Stimulated activated CD8-positive, alpha-beta memory T cell treated with anti-CD3 and anti-CD28 coated beads, Interleukin-2, amount 100 ng/mL, for 1 hour (primary cell): Measurements from ENCODE around the gene PHF19.

Experiments
- DNase-seq, 2 donors: peaks; one replicate each; pipeline ENCODE4 v3.0.0-alpha.2; 2020; ENCODE audit warnings: low read depth in 2 of 2

PHF19 gene

GRCh38 chr9:120873512-120873911, 3.5 kb downstream of the PHF19 start:
- DNase-seq, result no peak

- no peak for DNase-seq
Observed at GRCh38 chr9:120872791-120873502, 4.0 kb downstream of the PHF19 start.

GRCh38 chr9:120870206-120870605, 6.8 kb downstream of the PHF19 start:
- no peak for DNase-seq

- DNase-seq, result no peak
Observed at GRCh38 chr9:120869726-120870125, 7.3 kb downstream of the PHF19 start.

DNA sequence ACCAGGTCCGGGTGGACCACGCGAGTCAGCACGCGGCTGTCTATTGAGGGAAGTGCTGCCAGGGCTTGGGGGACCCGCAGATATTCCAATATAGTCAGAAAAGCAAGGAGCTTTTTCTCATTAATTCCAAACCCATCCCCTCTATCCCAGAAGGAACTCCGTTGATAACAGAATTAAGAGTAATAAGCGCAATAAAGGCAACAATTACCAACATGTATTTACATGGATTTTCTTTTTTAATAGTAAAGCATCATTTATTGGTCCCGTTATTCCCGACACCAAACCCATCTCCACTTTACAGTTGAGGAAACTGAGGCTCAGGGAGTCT, 7.7 kb downstream of the PHF19 start:
- DNase-seq, result no peak

GRCh38 chr9:120868676-120869359, 8.2 kb downstream of the PHF19 start:
- peak; percentile 94 to 98 for DNase-seq

- DNase-seq, result no peak
Observed at GRCh38 chr9:120868339-120868675, 8.7 kb downstream of the PHF19 start.

GRCh38 chr9:120867676-120868338, 9.2 kb downstream of the PHF19 start:
- no peak for DNase-seq

DNA sequence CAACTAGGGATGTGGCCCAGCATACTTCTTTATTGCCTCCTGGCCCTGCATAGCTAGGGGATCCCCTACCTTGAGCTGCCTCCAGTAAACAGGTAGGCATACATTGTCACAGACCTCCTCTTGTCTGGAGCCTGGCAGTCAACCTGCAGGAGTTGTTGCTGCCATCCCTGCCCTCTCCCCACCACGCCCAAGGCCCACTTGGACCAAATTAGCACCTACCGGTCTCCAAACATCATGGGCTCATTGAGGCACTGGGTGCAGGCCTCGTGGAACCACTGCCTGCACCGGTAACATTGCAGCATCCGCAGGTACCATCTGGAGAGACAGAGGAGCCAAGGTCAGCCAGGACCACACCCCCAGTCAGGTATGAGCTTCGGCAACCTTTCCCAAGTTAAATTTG, 10.3 kb downstream of the PHF19 start:
- no peak for DNase-seq

DNA sequence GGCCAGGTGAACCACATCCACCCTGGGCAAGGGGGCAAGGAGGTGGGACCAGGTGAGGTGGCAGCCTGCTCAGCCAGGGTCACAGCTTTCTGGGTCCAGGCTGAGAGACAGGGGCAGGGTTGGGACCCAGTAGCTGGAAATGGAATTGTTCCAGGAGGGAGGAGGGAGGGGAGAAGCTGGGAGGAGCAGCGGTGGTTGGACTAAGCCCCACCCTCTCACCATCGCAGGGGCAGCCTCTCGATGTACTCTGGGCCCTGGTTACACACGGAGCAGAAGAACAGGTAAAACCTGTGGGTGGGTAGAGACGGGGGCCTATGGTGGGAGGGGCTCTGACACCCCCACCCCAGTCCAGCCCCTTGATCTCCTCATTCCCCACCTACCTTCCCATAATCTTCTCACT, 11.2 kb downstream of the PHF19 start:
- DNase-seq, result no peak

- DNase-seq, result no peak
Observed at GRCh38 chr9:120865176-120865575, 11.8 kb downstream of the PHF19 start.

DNA sequence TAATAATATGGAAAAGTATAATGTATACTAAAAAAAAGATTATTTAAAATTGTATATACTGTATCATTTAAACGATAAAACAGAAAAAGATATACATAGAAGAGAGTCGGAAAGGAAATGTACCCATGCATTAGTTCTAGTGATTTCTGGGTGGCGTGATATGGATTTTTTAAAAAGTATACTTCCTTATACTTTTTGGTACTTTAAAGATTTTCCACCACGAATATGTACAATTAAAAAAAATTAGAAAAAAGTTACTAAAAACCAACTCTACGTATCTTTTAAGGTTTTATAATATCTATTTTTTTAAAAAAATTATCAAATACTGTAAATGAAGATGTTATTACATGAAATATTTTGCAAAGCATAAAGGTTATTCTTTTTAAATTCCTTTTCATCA, 12.3 kb downstream of the PHF19 start:
- DNase-seq, result no peak

DNA sequence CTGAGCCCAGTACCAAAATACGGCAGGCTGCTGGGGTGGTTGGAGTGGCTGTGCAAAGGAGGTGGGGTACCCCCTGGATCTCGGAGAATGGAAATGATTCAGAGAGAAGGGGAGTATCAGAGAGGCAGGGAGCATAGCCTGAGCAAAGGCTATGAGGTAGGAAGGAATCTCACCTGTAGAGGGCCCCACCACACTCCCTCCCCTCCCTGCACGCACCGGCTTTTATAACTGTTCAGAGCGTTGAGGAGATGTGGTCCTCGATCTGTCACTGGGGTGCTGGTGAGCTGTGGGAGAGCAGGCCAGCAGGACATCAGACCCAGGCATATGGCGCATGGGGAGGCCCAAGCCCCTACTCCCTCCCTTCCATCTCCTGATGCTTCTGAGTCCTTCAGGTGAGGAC, 13.2 kb downstream of the PHF19 start:
- DNase-seq, result no peak

DNA sequence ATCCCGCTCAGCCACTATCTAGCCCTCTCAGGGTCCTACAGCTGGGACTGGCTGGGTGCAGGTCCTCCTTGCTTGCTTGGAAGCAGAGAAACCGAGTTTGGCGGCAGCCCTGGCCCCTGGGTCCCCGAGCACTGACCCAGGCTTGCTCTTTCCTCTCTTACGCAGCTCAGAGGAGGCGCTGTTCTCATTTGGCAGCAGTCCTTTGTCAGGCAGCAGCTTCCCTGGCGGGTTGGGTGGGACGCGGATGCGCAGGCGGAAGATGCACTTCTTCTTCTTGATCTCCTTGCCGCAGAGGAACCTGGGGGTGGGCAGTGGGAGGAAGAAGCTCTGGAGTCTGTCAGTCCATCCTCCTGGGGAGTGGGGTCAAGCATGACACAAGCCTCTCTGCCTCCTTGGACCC, 14.5 kb downstream of the PHF19 start:
- no peak for DNase-seq

DNA sequence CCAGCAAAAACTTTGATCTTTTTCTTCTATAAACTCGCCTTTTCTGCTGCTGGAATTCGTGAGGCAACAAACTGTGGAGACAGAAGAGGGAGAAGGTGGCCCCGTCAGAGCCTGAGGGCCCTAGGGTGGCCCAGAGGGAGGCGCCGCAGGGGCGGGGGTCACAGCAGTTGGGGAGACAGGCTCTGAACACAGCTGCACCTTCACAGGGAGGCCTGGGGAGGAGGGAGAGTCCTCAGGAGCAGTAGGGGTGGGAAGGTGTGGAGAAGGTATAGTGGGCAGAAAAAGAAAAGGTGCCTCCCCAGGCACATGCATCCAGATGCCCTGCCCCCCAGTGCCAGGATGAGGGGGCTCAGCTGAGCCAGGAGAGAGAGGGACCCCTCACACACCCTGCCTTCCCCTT, 15.1 kb downstream of the PHF19 start:
- DNase-seq, result no peak

- no peak for DNase-seq
Observed at GRCh38 chr9:120860083-120860482, 16.9 kb downstream of the PHF19 start.

DNA sequence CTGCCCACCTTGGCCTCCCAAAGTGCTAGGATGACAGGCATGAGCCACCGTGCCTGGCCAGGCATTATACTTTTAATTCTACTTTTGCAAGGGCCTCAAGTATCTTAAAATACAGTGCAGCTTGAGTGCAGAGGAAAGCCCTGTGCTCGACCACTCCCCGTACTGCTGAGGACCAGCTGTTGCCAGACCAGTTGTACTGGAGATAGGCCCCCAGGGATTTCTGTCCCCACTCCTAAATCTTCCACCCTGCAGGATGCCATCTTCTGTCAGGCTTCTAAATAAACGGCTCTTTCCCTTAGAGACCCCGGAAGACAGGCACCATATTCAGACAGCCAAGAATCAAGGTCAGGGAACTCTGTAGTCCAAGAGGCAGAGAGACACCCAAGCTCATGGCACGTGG, 17.6 kb downstream of the PHF19 start:
- DNase-seq, result no peak

- no peak for DNase-seq
Observed at GRCh38 chr9:120857902-120858301, 19.1 kb downstream of the PHF19 start.

DNA sequence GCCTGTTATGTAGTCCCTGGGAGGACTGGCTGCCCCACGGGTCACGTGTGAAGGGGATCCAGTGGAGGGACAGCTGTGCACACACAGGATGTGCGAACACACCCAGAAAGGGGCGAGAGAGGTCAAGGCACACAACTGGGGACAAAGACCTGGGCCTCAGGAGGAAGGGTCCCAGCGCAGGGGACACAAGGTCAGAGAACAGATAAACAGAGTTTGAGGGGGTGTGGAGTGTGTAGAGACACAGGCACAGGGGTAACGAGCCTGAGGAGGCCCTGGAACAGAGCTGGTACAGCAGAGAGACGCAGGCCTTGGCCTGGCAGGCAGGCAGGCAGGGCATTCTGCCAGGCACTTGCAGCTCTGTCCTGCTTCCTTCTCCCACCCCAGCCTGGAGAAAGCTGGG, 19.5 kb downstream of the PHF19 start:
- no peak for DNase-seq

DNA sequence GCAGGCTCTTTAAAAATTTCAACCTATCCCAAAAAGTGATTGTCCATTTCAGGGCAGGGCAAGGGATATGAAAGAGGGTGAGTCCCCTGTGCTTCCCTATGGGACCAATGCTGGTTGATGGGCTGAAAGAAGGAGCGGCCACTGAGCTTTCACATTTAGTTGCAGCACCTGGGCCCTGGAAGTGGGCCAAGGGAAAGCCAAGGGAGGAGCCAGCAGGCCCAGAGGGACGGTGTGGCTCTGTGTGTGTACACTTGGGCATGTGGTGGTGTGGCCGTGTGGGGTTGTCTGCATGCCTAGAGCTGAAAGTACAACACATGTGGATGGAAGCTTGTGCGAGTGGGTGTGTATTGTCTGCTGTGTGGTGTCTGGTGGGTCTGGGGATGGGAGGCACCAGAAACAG, 20.3 kb downstream of the PHF19 start:
- DNase-seq, result no peak

- no peak for DNase-seq
Observed at GRCh38 chr9:120855827-120856670, 20.9 kb downstream of the PHF19 start.

DNA sequence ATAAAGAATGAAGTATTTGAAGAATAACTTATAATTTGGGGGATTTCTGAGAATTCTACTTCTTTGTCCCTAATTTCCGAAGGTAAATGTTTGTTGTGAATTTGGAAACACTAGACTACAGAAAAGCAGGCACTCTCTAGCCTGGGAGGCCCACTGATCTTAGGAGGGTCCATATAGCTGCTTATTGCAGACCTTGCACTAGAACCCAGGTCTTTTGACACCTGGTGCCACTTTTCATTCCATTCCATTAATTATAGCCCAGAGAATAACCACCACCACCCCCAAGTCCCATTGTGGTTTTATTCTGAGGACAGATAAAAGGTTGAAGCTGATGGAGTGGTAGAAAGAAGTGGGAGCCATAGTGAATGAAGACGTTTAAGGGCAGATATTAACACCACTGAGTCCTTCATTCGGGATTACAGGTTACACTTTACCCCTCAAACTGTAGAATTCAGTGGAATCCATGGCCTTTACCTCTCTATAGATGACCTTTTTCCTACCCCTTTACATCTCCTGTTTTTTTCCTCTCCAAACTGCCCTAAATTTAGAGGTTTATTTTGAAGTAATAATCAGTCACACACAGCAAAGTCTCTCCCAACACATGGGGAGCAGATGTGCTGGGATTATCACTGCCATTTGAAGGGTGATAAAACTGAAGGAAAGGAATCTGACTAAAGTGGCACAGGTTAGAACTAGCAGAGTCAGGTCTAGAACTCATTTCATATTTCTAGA, 22.2 kb downstream of the PHF19 start:
- no peak for DNase-seq
